GM18520 (cell line): ENCODE data around the gene FKBP9.

Source experiments
- ATAC-seq: cut with Tn5 transposase; IDR thresholded peaks from one replicate; pipeline ENCODE4 v1.9.1; 2021; ENCODE audit not compliant: unreplicated experiment

The FKBP9 gene

GRCh38 chr7:33054261-33054964 is 97.2 kb downstream of the FKBP9 start:
- ATAC-seq = no peak

DNA sequence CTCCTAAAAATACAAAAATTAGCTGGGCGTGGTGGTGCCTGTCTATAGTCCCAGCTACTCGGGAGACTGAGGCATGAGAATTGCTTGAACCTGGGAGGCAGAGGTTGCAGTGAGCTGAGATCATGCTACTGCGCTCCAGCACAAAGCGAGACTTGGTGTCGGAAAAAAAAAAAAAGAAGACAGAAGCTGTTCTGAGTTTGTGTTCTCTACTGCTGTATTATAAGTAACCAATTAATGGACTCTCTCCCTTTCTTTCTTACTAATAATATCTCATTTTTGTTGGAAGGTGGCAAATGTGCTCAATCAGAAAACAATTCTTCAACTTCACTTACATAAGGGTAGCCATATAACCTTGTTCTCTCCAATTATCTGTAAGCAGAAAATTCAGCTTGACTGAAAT is 97.9 kb downstream of the FKBP9 start:
- ATAC-seq = no peak
